GM12891 (cell line): Measurements from ENCODE around the gene PCCA.

Experiments
- DNase-seq: peaks from one replicate; pipeline ENCODE4 v3.0.0; 2011; ENCODE audit warnings: low spot score; ENCODE audit not compliant: insufficient read length
- FAIRE-seq: peaks from 2 replicates; lab custom pipeline; 2011; peaks lifted over from hg19 to GRCh38; lab: Jason Lieb, UNC
- PAX5 ChIP-seq: IDR thresholded peaks from 2 replicates; pipeline ENCODE4 v1.6.1; 2011; ENCODE audit warnings: low read length, moderate library complexity, mild to moderate bottlenecking; ENCODE audit not compliant: insufficient read depth, severe bottlenecking
- POLR2A ChIP-seq: IDR thresholded peaks from 2 replicates; pipeline ENCODE4 v1.6.1; 2011; ENCODE audit warnings: low read depth, low read length, control low read depth
- POLR2AphosphoS5 ChIP-seq: IDR thresholded peaks from 2 replicates; pipeline ENCODE4 v1.6.1; 2011; ENCODE audit warnings: low read depth, low read length, control low read depth
- POU2F2 ChIP-seq: IDR thresholded peaks from 2 replicates; pipeline ENCODE4 v1.6.1; 2011; ENCODE audit warnings: low read depth, mild to moderate bottlenecking, control low read depth, low read length, moderate library complexity
- SPI1 ChIP-seq: IDR thresholded peaks from 2 replicates; pipeline ENCODE4 v1.6.1; 2011; ENCODE audit warnings: low read depth, low read length, control low read depth
- TAF1 ChIP-seq: IDR thresholded peaks from 2 replicates; pipeline ENCODE4 v1.6.1; 2011; ENCODE audit warnings: low read depth, low read length, control low read depth

The PCCA gene

DNA sequence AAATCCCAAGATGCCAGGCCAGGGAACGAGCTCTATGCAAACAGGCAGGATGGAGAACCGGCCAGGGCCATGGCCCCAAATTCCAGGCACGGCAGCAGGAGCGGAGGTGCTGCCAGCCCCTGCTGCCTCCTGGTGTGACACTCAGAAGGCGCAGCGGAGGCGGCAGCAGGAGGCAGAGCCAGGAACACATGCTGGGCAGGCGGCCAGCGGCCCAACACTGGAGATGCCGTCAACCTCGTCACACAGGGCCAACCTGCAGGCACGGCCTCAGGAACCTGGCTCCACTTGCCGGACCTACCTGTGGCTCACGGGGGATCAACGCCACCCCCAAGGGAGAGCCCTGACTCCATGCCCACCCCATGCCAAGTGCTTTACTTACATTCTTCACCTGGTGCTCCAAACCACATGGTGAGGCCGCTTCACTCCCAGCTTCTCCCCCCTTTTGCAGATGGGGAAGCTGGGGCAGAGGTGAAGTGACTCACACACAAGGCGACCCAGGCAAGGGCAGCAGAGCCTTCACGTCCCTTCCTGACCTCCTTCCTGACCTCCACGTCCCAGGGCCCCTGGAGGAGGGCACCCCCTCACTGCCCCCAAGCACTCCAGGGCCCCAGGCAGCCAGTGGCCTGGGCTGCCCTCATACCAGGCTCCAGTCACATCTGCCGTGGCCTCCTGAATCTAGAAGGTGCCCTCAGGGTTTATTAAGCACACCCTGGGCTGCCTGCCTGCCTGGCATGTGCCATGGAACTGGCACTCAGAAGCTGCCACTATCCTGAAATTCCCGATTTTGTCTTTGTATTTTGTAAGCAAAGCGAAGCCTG is 456.2 kb downstream of the PCCA start:
- TF ChIP-seq POLR2AphosphoS5 (no peak), POLR2A (no peak), PAX5 (no peak), POU2F2 (no peak), SPI1 (no peak), TAF1 (no peak)
- DNase-seq (no peak), FAIRE-seq (no peak)

DNA sequence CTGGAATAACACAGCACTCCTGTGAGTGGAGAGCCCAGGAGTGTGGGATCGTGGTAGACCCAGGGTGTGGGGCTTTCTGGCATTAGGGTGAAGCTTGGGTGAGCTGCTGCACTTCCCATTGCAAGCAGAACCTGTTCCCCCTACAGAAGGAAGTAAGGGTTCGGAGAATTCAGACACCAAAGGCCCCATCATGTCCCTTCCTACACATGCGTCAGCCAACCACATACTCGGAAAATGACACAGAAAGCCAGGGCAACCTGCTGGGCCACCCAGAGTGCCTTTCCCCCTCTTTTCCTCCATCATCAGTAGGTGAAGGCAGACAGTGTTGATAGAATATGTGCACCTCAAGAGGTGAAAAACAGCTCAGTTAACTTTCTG is 456.8 kb downstream of the PCCA start:
- no peak for TF ChIP-seq SPI1
- no peak for TF ChIP-seq POLR2A
- TF ChIP-seq POU2F2: no peak
- no peak for TF ChIP-seq PAX5
- no peak for TF ChIP-seq TAF1
- no peak for TF ChIP-seq POLR2AphosphoS5
- no peak for DNase-seq
- no peak for FAIRE-seq

DNA sequence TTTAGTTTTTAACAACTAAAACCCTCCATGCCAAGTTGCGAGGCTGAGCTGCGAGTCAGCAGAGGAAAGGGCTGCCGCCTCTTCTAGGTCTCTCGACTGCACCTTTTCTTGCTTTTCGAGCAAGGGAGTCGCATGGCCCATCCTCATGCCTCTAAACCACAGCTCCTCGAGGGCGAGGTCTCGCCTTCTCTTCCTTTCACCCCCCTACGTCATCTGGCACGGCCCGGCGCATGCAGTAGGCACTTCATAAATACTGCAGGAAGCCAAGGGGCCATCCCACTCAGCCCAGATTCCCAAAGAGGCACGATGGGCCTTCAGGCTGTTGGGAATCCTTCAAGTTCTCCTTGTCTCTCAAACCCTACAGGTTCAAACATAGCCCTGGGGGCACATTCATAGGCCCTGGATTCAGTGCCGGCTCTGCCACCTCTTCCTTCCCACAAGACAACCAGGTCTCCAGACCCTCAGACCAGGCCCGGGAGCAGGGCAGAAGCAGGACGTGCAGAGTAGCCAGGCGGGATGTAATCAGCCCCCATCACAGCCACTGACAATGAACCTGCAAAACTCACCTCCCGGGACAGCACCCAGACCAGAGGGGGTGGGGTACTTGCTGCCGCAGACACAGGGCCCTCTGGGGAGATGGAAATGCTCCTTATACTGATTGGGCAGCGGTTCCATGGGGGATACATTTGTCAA is 458.0 kb downstream of the PCCA start:
- FAIRE-seq (no peak), DNase-seq (no peak)

DNA sequence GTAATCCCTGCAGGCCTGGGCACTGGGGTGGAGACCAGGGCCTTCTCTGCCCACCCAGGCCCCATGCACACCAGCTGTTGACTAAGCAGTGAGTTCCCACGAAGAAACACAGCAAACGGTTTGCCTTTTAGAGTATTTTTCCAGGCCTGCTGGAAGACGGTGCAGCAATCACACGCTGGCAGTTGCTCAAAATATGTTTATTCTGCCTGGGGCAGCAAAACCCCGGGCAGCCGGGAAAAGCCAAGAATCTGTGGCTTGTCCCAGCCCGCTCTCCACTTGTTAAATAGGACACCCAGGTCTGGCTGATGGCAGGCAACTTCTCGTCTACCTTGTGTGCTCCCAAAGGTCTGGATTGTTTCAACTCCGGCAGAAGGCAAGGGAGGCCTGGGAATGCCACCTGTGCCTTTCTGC is 458.9 kb downstream of the PCCA start:
- DNase-seq (no peak), FAIRE-seq (no peak)
- TF ChIP-seq POLR2A: no peak
- TF ChIP-seq TAF1: no peak
- TF ChIP-seq POLR2AphosphoS5: no peak
- no peak for TF ChIP-seq PAX5
- TF ChIP-seq SPI1: no peak
- no peak for TF ChIP-seq POU2F2

More for the DNA sequence above, 458.0 kb downstream of the PCCA start:
- no peak for TF ChIP-seq SPI1
- no peak for TF ChIP-seq TAF1
- TF ChIP-seq POLR2A: no peak
- TF ChIP-seq POLR2AphosphoS5: no peak
- no peak for TF ChIP-seq PAX5
- no peak for TF ChIP-seq POU2F2

DNA sequence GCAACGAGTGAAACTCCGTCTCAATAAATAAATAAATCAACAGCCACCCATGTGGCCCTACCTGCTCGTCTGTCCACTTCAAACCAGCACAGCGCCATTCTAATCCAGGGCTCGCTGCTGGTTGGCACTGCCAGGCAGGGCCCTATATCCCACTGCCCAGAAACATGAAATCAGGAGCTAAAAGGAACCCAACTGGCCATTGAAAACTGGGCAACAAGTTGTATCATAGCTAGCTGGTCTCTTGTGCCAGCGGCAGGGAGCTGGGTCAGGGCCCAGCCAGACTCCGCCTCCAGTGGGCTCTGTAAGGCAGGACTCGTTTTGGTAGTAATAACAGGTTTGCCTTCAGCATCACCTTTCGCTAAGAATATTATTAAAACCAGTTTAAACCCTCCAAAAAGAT is 460.4 kb downstream of the PCCA start:
- FAIRE-seq: no peak
- no peak for DNase-seq
- no peak for TF ChIP-seq POU2F2
- TF ChIP-seq SPI1: no peak
- no peak for TF ChIP-seq POLR2AphosphoS5
- TF ChIP-seq TAF1: no peak
- TF ChIP-seq POLR2A: no peak
- TF ChIP-seq PAX5: no peak

DNA sequence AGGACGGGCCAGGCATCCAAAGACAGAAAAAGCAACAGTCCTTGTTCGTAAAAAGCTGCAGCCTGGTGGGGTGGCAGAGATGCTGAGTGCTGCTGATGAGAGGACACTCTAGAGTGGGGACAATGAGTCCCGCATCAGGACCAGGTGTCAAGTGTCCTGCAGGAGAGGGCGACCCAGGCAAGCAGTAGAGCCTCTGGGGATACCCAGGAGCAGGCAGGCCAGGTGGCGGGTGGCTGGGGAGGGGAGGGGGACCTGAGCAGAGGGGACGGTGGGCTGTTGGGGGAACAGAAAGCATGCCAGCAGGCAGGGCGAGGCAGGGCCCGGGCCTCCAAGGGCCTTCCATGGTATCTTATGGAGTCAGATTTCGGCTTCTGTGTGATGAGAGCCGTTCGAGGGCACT is 463.9 kb downstream of the PCCA start:
- TF ChIP-seq POLR2A (no peak), SPI1 (no peak), PAX5 (no peak), TAF1 (no peak)
- DNase-seq (no peak), FAIRE-seq (no peak)

DNA sequence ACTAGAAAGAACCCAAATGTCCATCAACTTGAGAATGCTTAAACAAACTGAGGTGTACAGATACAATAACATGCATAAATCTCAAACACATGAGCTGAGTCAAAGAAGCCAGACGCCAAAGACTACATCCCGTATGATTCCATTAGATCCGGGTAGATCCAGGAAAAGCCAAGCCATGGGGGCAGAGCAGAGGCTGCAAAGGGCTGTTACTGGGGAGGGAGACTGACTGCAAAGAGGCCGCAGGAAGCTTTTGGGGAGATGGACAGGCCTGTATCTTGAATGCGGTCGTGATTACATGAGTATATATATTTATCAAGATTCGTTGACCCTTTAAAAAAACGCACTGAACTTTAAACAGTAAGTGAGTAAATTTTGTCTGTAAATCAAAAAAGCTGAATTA is 471.0 kb downstream of the PCCA start:
- FAIRE-seq (no peak), DNase-seq (no peak)
- TF ChIP-seq SPI1: no peak
- TF ChIP-seq POU2F2: no peak
- TF ChIP-seq TAF1: no peak
- TF ChIP-seq PAX5: no peak
- TF ChIP-seq POLR2AphosphoS5: no peak
- no peak for TF ChIP-seq POLR2A

DNA sequence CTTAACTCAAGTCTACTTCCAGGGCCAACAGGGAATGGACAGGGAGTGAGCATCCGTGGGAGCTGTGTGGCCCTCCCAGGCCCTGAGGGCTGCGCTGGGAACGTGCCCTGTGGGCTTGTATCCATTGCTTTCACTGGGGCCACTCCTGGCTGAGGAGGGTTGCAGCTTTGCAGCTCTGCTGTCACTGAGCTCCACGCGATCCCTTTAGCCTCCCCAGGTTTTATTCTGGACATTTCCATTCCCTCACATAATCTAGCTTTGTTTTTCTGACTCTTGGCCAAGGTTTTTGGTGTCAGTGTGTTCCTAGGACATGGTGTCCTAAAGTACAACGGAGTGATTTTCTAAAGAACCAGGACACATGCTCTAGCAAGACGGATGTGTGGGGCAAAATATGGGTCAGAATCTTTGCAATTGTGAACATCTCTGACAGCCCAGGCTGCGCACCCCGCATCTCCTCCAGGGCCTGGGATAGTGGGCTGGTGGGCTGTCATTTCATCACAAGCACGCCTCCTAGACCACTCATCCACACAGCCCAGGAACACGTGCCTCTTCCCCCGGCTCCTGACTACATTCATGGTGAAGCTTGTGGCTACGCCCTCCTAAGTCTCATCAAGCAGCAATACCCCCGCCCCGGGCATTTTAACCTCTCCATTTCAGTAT is 471.7 kb downstream of the PCCA start:
- DNase-seq: no peak
- no peak for FAIRE-seq
- TF ChIP-seq POU2F2: no peak

DNA sequence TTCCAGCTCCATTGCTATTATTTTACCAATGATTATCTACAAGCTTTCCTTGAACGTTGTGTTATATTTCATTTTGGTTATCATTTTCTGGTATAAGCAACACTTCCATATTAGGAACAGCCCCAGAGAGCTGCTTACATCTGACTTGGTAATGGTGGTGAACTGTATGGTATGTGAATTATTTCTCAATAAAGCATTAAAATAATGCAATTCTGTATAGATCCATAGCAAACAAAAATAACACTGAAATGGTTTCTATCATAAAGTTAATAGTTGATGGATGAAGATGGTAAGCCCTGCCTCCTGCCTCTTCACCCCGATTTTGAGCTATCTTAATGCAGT is 472.2 kb downstream of the PCCA start:
- no peak for DNase-seq
- FAIRE-seq: no peak
- TF ChIP-seq POLR2AphosphoS5: no peak
- no peak for TF ChIP-seq PAX5
- no peak for TF ChIP-seq POLR2A

DNA sequence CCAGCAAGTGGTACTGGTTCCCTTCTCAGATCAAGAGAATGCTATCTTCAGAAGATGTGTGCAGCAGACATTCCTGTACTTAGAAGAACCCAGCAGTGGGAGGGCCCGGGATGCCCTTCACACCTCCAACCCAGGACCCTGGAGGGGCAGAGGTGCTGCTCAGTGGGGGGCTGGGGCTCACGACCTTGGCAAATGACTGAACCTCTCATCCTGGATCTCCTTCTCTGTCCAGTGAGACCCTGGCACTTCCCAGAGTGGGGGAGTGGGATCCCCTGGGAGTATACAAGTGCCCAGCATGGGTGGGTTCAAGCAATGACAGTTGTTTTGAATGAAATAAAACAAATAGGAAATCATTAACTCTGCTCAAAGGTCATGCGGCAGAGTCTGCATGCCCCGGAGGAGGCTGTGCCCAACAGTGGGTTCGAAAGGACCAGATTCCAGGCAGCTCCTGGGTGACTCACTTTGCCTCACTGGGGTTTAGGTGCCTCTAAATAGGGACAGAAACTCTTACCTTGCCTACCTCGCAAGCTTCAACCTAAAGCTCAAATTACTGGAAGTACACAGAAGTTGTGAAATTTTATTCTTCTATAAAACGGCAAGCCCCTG is 472.8 kb downstream of the PCCA start:
- no peak for FAIRE-seq
- TF ChIP-seq TAF1 (no peak), PAX5 (no peak), SPI1 (no peak), POLR2A (no peak), POU2F2 (no peak), POLR2AphosphoS5 (no peak)
- no peak for DNase-seq

DNA sequence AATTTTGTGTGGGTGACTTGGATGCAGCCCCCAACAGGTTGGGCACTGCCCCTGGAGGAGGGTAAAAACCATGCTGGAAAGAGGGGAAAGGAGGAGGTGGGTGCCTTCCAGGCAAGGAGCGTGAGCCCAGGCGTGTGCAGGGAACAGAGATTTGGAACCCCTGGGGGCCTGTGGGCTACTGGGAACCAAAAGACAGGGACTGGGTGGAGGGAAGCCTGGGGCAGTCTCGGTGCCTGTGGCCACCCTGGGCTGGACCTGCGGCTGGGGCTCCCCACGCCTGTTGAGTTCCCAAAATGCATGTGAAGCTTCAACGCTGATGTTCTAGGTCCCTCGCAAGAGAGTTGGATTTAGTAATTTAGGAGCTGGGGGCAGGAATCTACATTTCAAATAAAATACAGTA is 474.9 kb downstream of the PCCA start:
- FAIRE-seq (no peak), DNase-seq (no peak)
- TF ChIP-seq POU2F2 (no peak), POLR2AphosphoS5 (no peak), TAF1 (no peak), PAX5 (no peak), SPI1 (no peak), POLR2A (no peak)
